ENCODE data around the gene GCH1.
A peak's percentile ranks its signal among the peaks of the same experiment; 100 is the strongest.

The GCH1 gene

GRCh38 chr14:54817506-54817905 is 85.1 kb downstream of the GCH1 start:
- DNase-seq (ENCODE audit: extremely low read depth, insufficient read length) = no peak
- H3K27me3 ChIP-seq (replicated peaks; ENCODE audit: control insufficient read depth, insufficient read depth, low read length) = no peaks in the 10 kb centered on the region
- H3K4me3 ChIP-seq (replicated peaks; ENCODE audit: low read depth, low read length) = no peak overlapping the region
- TF ChIP-seq, protein P1, sequence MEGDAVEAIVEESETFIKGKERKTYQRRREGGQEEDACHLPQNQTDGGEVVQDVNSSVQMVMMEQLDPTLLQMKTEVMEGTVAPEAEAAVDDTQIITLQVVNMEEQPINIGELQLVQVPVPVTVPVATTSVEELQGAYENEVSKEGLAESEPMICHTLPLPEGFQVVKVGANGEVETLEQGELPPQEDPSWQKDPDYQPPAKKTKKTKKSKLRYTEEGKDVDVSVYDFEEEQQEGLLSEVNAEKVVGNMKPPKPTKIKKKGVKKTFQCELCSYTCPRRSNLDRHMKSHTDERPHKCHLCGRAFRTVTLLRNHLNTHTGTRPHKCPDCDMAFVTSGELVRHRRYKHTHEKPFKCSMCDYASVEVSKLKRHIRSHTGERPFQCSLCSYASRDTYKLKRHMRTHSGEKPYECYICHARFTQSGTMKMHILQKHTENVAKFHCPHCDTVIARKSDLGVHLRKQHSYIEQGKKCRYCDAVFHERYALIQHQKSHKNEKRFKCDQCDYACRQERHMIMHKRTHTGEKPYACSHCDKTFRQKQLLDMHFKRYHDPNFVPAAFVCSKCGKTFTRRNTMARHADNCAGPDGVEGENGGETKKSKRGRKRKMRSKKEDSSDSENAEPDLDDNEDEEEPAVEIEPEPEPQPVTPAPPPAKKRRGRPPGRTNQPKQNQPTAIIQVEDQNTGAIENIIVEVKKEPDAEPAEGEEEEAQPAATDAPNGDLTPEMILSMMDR (IDR thresholded peaks at IDR 0.05; ENCODE audit: insufficient read depth, low read length, poor library complexity, severe bottlenecking) = no peak
- no peaks in the 10 kb centered on the region for H3K36me3 ChIP-seq (ENCODE audit: control insufficient read depth, insufficient read depth, low read length)

DNA sequence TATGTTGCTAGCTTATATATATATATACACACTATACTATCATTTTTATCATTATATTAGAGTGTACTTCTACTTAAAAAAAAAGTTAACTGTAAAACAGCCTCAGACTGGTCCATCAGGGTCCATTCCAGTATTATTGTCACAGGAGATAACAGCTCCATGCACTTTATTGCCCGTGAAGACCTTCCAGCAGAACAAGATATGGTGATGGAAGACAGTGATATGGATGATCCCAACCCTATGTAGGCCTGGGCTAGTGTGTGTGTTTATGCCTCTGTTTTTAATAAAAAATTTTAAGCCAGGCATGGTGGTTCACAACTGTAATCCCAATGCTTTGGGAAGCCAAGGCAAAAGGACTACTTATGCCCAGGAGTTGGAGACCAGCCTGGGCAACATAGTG is 86.2 kb downstream of the GCH1 start:
- Histone ChIP-seq H3K4me3 (replicated peaks; ENCODE audit: low read depth, low read length) (no peak overlapping the region), H3K27me3 (replicated peaks; ENCODE audit: control insufficient read depth, insufficient read depth, low read length) (no peaks in the 10 kb centered on the region), H3K36me3 (ENCODE audit: control insufficient read depth, insufficient read depth, low read length) (no peaks in the 10 kb centered on the region)
- DNase-seq (ENCODE audit: extremely low read depth, insufficient read length) = no peak
- TF ChIP-seq, protein P1 (IDR thresholded peaks at IDR 0.05; ENCODE audit: insufficient read depth, low read length, poor library complexity, severe bottlenecking) = no peak

GRCh38 chr14:54815515-54815914 is 87.1 kb downstream of the GCH1 start:
- DNase-seq (ENCODE audit: extremely low read depth, insufficient read length) = no peak
- Histone ChIP-seq H3K36me3 (ENCODE audit: control insufficient read depth, insufficient read depth, low read length) (no peaks in the 10 kb centered on the region), H3K27me3 (replicated peaks; ENCODE audit: control insufficient read depth, insufficient read depth, low read length) (no peaks in the 10 kb centered on the region), H3K4me3 (replicated peaks; ENCODE audit: low read depth, low read length) (no peak overlapping the region)
- TF ChIP-seq, protein P1 (IDR thresholded peaks at IDR 0.05; ENCODE audit: insufficient read depth, low read length, poor library complexity, severe bottlenecking) = no peak

- DNase-seq (ENCODE audit: extremely low read depth, insufficient read length) = no peak
Observed at GRCh38 chr14:54815016-54815415, 87.6 kb downstream of the GCH1 start.

GRCh38 chr14:54814076-54814475 is 88.5 kb downstream of the GCH1 start:
- Histone ChIP-seq H3K4me3 (replicated peaks; ENCODE audit: low read depth, low read length) (no peak overlapping the region), H3K36me3 (ENCODE audit: control insufficient read depth, insufficient read depth, low read length) (no peaks in the 10 kb centered on the region), H3K27me3 (replicated peaks; ENCODE audit: control insufficient read depth, insufficient read depth, low read length) (no peaks in the 10 kb centered on the region)
- no peak for DNase-seq (ENCODE audit: extremely low read depth, insufficient read length)
- TF ChIP-seq, protein P1 (IDR thresholded peaks at IDR 0.05; ENCODE audit: insufficient read depth, low read length, poor library complexity, severe bottlenecking) = peak; percentile 18

More at GRCh38 chr14:54815016-54815415, 87.6 kb downstream of the GCH1 start:
- TF ChIP-seq, protein P1 (IDR thresholded peaks at IDR 0.05; ENCODE audit: insufficient read depth, low read length, poor library complexity, severe bottlenecking) = no peak
- H3K4me3 ChIP-seq (replicated peaks; ENCODE audit: low read depth, low read length) = no peak overlapping the region
- H3K27me3 ChIP-seq (replicated peaks; ENCODE audit: control insufficient read depth, insufficient read depth, low read length) = no peaks in the 10 kb centered on the region
- H3K36me3 ChIP-seq (ENCODE audit: control insufficient read depth, insufficient read depth, low read length) = no peaks in the 10 kb centered on the region

DNA sequence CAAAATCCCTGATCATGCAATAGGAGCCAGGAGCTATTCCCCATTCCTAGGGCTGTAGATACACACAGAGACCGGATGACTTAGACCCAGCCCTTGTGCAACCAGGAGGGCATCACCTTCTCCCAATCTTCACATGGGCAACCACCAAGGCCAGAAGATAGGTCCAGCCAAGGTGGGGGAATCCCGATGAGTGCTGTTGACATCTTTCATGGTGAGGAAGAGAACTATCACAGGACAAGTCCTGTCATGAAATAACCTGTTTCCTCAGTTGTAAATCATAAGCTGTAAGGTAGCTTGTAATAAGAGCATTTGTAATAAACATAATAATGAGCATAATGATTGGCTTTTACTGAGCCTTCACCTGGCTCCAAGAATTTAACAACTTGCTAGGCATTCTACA is 89.5 kb downstream of the GCH1 start:
- H3K4me3 ChIP-seq (replicated peaks; ENCODE audit: low read depth, low read length) = no peak overlapping the region

More for the DNA sequence above, 89.5 kb downstream of the GCH1 start:
- H3K27me3 ChIP-seq (replicated peaks; ENCODE audit: control insufficient read depth, insufficient read depth, low read length) = no peaks in the 10 kb centered on the region
- H3K36me3 ChIP-seq (ENCODE audit: control insufficient read depth, insufficient read depth, low read length) = no peaks in the 10 kb centered on the region
- DNase-seq (ENCODE audit: extremely low read depth, insufficient read length) = no peak
- TF ChIP-seq, protein P1 (IDR thresholded peaks at IDR 0.05; ENCODE audit: insufficient read depth, low read length, poor library complexity, severe bottlenecking) = no peak

Measured in GM06990 (cell line).